ENCODE results near the gene BUD13. TPM values are rescaled to one million over a fixed set of nuclear protein-coding genes. Genes with fewer than 3 reads are reported as not detected.

Gene BUD13
- total RNA-seq, 2 donors from 2014 or later: 8.1 to 8.2 TPM

DNA sequence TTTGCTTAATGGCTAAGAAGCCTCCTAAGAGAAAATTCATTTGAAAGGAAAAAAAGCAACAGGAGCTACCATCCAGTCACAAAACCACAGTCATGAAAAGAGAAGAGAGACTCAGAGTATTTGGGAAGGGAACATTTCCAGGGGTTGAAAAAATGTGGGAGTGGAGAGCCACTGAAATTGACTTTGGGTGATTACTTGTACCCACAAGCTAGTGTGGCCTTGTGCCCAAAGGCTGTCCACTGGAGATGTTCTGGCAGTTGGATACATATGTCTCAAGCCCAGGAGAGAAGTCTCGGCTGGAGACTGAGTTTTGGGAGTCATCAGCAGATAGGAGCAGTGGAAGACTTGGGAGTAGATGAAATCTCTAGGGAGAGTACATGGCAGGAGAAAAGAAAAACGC, 22.1 kb upstream of the BUD13 start:
- no peak for DNase-seq
- intact Hi-C loops (cut with DNase I): loop anchor here (5.0 kb wide), 3 partner anchors 37 to 432 kb away; no protein-coding TSS in a partner anchor

DNA sequence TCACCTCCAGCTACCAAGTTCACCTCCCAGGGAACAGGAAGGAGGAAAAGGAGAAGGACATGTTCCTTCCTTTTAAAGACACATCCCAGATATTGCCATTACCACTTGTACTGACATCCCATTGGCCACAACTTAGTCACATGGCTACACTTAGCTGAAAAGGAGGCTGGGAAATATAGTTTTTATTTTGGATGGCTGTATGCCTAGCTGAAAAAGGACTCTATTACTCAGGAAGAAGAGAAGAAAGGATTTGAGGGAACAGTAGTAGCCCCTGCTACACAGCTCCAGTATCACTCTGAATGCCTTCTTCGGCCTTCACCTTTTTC, 20.9 kb upstream of the BUD13 start:
- DNase-seq (no peak), ATAC-seq (no peak)
- intact Hi-C loops (cut with DNase I): loop anchor here (5.0 kb wide), 3 partner anchors 39 to 434 kb away; no protein-coding TSS in a partner anchor

More for the DNA sequence above, 22.1 kb upstream of the BUD13 start:
- ATAC-seq: no peak

DNA sequence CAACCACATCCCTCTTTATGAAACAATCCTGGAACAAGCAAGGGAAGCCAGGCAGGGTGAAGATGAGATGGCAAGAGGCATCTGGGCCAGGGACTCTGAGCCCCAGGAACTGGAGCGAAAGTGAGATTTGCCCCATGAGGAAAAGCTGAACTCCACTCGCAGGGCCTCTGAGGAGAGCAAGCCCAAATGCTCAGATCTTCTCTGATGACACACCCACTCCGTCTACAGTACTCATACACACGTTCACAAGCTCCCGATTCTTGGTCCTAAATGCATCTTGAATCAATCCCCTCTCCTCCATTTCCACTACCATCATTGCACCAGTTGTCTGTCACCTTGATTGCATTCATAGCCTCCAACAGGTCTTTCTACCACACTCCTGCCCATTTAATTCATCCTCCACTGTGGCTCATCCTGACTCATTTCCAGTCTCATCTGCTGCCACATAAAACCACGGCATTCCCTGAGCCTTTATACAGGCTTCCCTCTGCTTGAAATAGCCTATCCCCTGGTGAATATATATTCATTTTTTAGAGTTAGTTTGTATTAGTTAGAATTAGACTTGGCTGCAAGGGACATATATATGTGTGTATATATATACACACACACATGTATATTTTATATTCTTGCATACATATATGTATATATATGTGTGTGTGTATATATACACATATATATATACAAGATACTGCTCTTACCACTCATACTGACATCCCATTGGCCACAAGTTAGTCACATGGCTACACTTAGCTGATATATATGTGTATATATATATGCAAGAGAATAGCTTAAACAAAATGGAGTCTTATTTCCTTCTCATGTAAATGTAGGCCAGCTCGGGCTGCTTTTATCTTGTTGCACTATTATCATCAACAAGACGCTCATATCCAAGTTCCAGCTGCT, 20.3 kb upstream of the BUD13 start:
- intact Hi-C loops (cut with DNase I): loop anchor here (5.0 kb wide), 3 partner anchors 39 to 434 kb away; no protein-coding TSS in a partner anchor
- DNase-seq: no peak

DNA sequence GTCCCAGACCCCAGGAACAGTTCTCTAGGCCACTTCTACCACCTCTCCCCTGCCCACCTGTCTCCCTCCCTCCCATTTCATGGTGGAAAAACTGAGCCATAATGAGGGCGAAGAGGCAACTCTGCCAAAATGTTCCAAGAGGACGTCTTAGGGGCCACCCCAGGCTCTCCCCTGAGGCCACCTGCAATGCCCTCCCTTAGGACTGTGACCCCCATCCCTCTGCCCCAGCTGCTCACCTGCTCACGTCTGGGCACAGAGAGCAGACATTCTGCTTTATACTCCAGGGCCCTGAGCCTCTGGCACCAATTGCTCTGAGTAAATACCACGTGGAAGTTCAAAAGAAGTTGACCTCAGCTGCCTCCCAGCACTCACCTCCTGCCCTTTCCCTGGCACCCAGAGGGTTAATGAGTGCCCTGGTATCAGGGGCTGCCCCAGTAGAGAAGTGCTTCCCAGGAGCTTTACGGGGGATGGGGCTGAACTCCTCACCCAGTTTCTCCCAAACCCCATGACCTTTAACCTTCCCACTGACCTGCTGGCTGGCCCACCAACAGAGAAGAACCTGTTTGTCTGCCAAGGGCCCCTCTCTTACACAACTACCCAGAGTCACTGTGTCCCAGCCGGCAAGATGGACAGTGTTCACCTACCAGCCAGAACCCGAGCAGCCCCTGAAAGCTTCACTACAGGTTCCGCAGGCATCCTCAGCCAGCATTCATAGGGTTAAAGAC, 19.5 kb upstream of the BUD13 start:
- no peak for DNase-seq
- no peak for ATAC-seq
- intact Hi-C loops (cut with DNase I): loop anchor here (5.0 kb wide), 3 partner anchors 40 to 435 kb away; no protein-coding TSS in a partner anchor

More for the DNA sequence above, 20.3 kb upstream of the BUD13 start:
- no peak for ATAC-seq

DNA sequence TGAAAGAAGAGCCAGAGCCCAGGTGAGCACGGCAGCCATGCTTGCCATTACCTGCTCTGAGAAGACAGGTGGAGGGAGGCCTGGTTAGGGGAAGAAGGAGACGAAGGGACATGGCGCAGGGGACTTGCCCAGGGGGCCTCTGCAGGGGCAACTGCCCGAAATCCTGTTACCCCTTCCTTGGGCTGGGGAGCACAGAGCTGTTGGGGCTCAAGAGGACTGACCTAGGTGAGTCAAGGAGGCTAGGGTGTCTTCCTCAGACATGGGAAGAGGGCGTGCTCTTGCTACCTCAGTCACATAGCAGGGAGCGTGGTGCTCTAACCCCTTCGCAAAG, 19.0 kb upstream of the BUD13 start, which contains the start of gene APOA5:
TSS of gene APOA5 (minus strand) at position 67 of the 331 bp plus-strand sequence. CDS start at position 48, 19 bp downstream.
- intact Hi-C loops (cut with DNase I): loop anchor here (1.0 to 5.0 kb wide), 4 partner anchors 41 to 436 kb away; no protein-coding TSS in a partner anchor
- ATAC-seq (no peak), DNase-seq (no peak)

DNA sequence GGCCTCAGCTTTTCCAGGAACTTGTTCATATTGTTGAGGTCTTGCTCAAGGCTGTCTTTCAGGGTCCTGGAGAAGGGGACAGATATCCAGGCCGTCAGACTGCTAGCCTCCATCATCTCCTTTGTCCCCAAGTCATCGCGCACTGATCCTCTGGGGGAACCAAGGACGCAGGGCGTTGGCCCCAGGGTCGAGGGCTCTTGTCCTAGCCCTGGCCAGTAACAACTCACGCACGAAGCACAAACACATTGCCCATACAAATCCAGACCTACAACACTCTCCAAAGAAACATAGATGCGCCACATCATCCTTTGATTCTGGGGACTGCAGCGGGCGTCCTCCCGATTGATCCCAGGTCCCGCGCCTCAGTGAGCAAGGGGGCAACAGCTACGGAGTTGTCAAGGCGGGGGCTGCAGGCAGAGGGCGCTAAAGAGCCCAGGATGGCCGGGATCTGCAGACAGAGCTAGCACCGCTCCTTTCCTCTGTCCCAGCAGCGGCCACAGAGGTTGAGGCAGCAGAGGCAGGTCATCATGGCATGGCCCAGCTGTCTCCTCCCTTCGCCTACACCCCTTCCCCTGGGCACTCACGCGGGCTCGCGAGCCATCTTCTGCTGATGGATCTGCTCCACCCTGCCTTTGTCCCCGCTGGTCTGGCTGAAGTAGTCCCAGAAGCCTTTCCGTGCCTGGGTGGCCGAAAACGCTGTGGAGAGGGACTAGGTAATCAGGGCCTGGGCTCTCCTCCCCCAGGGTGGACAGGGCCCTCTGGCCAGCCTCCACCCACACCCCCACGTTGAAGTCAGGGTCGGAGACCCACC, 18.4 kb upstream of the BUD13 start:
- DNase-seq: peak; percentile 82
- intact Hi-C loops (cut with DNase I): loop anchor here (1.0 to 5.0 kb wide), 4 partner anchors 41 to 436 kb away; no protein-coding TSS in a partner anchor
- ATAC-seq: peak; percentile 70 to 73

DNA sequence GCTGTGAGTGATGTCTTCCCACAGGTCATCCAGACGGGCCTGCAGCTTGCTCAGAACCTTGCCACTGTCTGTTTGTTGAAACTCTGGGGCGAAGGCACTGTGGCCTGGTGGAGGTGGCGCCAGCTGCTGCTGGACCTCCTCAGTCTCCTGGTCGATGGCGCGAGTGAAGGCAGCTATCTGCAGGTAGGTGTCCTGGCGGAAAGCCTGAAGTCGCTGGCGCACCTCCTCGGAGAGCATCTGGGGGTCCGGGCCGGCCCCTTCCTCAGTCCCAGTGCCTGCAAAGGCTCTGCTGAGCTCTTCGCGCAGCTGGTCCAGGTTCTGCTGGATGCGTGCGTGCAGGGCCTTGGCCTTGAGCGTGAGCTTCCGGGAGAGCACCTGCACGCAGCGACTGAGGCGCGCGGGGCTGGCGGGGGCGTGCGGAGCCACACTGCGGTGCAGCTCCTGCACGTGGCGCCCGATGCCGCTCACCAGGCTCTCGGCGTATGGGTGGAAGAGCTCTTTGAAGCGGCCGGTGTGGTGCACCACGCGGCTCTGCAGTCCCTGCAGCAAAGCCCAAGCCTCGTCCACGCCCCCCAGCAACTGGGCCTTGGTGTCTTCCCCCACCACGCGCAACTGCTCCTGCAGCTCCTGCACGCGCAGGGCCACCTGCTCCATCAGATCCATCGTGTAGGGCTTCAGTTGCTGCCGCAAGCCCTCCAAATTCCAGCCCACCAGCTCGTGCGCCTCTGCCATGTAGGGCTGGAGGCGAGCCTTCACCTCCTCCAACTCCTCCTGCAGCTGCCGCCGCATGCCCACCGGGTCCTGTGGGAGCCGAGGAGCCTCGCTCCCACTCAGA, 17.6 kb upstream of the BUD13 start:
- intact Hi-C loops (cut with DNase I): loop anchor here (1.0 to 5.0 kb wide), 4 partner anchors 42 to 437 kb away; no protein-coding TSS in a partner anchor
- ATAC-seq (no peak), DNase-seq (no peak)

DNA sequence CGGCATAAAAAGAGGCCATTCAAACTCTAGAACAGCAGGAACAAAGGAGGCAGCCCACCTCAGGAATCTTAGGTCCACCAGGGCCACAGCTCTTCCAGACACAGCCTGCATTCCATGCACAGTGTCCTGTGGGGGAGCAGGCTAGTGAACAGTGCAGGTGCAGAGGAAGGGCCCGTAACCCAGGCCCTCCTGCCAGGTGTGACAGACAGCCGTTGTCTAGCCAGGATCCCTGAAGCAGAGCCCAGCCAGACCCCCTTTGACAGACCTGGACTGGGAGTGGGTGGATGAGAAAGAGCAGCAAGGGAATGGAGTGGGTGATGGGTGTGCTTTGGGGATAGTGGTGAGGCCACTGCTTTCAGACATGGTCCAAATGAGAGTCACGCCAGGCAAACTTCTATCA, 16.2 kb upstream of the BUD13 start:
- DNase-seq: no peak
- intact Hi-C loops (cut with DNase I): loop anchor here in 1 of 2 donors (10.0 kb wide), 1 partner anchor 436 kb away; no protein-coding TSS in a partner anchor
- no peak for ATAC-seq

DNA sequence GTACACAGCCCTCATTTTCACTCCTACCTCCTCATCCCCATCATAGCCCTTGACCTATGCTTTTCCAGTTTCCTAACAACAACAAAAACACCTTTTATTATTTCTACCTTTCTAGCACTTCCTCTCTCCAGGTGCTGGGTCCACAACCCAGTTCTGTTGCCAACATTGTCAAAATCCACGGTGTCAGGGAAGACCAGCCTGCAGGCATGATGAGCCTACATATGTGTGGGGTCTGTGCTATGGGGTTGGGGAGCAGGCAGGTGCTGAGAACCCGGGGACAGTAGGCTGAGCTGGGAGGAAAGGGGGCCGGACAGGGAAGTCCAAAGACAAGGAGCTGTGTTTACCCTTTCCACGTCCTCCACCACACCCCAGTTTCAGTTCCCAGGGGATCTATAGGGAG, 15.7 kb upstream of the BUD13 start:
- ATAC-seq (no peak), DNase-seq (no peak)
- intact Hi-C loops (cut with DNase I): loop anchor here in 1 of 2 donors (10.0 kb wide), 1 partner anchor 436 kb away; no protein-coding TSS in a partner anchor

DNA sequence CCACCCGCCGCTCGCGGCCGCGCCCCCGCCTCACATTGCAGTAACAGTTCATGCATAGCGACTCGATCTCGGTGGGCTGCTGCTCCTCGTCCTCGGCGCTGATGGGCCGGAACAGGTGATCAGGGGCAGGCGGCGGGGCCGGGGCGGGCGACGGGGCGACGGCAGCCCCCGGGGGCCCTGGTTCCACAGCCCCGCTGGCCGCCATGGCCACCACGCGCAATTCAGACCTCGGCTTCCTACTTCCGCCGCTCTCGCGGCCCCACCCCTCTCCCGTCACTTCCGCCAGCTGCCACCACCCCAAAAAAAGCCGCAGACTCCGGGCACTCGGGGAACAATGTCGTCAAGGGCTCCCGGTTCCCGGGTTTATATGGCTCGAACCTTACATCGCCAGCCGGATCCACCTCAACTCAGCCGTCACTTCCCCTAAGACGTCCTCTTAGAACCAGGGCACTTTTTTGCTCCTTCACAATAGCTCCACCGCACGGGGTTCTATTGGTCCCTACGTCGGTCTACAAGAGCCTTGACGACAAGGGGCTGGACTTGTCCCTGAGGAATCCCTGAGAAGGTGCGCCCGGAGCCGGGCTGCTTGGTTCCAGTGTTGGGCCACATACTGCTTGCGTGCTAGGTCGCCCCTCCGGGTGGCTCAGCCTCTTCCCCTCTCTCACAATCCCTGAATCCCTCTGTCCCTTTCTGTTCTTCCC, 15.1 kb upstream of the BUD13 start, which contains the start of gene ZPR1:
TSS of gene ZPR1 (minus strand) at position 238 of the 701 bp plus-strand sequence. CDS start at position 205, 33 bp downstream.
- intact Hi-C loops (cut with DNase I): loop anchor here in 1 of 2 donors (10.0 kb wide), 1 partner anchor 437 kb away; no protein-coding TSS in a partner anchor
- DNase-seq (peak; percentile 88), ATAC-seq (peak; percentile 88 to 91)

DNA sequence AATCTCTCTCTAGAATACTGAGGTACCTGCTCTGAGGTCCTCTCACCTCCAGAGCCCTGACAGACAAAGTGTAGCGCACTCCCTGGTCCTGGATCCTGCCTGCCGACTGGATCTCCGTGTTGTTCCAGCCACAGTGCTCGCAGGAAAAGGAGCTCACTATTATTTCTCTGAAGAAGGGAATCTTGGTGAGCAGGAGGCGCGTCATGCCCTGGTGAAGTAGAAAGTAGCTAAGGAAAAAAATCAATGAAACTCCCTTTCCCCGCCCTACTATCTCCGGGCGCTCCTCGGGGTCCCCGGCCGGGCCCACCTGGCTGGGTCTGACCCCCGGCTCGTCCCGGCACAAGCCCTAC, 14.6 kb upstream of the BUD13 start:
- ATAC-seq: peak in 1 of 2 donors; percentile 11
- intact Hi-C loops (cut with DNase I): loop anchor here in 1 of 2 donors (10.0 kb wide), 1 partner anchor 437 kb away; no protein-coding TSS in a partner anchor
- DNase-seq: no peak

DNA sequence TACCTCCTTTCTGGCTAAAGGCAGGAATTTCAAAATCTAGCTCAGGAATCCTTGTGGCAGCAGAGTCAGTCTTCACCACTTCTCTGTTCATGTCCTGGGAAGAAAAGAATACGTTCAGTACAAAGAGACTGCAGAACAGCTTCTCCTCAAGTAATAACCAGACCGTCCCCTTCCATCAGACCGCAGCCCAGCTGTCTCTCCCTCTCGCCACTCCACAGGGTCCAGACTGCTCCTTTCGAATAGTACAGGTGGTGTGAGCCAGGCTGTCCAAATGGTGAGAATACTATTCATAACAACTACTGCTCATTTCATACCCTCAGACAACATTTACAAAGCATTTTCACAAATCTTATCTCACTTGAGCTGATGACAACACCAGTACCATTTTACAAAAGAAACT, 14.2 kb upstream of the BUD13 start:
- DNase-seq (no peak), ATAC-seq (no peak)
- intact Hi-C loops (cut with DNase I): loop anchor here in 1 of 2 donors (10.0 kb wide), 1 partner anchor 438 kb away; no protein-coding TSS in a partner anchor

DNA sequence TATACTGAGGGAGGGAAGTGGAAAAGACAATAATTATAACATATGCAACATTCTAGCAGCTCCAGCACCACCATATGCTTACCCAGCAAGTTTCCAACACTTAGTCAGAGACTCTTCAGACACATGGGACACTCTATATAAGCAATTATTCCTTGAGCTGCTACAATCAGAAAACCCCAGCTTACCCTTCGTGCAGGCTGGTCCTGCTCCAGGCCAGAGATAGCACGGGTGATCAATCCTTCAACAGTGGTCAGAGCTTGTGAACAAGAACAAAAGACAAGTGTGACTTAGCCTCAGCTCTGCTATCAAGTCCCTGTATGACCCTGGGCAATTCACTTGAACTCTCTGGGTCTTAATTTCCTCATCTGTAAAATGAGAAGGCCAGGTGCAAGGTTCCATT, 13.5 kb upstream of the BUD13 start:
- DNase-seq: no peak
- ATAC-seq: no peak
- intact Hi-C loops (cut with DNase I): loop anchor here in 1 of 2 donors (10.0 kb wide), 1 partner anchor 438 kb away; no protein-coding TSS in a partner anchor

DNA sequence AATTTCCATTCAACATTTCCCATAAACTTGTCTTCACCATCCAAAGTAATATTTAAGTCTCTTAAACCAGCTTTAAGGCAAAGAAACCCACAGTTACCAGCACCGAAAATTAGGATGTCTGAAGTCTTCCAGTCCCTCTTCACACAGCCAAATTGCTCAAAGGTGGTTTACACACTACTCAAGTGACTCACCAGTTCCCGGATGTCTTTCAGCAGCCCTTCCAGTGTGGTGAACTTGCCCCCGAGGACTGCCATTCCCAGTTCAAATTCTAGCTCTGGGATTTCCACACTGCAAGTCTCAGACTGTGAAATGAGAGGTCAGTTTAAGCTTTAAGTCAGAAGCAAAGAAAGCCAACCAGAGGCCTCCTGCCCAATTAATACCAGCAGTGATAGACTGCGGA, 9.9 kb upstream of the BUD13 start:
- intact Hi-C loops (cut with DNase I): loop anchor here in 1 of 2 donors (10.0 kb wide), 1 partner anchor 442 kb away; no protein-coding TSS in a partner anchor
- no peak for DNase-seq
- no peak for ATAC-seq

DNA sequence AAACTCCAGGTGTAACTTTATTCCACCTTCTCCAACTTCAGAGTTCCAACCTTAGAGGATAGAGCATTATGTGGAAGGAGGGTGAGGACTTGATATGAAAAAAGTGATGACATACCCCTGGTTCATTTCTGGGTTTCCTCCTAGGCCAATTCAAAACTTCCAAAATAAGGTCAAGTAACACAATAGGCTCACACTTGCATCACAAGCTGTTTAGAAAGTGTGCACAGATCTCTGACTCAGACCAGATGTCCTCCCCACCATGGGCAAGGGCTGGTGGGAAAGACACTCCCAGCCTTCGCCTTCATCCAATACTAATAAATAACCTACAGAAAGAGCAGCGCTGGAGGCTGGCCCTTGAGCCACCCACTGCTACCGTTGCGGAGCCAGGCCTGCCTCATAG, 5.8 kb upstream of the BUD13 start:
- DNase-seq (no peak), ATAC-seq (no peak)
- intact Hi-C loops (cut with DNase I): no loop called here

DNA sequence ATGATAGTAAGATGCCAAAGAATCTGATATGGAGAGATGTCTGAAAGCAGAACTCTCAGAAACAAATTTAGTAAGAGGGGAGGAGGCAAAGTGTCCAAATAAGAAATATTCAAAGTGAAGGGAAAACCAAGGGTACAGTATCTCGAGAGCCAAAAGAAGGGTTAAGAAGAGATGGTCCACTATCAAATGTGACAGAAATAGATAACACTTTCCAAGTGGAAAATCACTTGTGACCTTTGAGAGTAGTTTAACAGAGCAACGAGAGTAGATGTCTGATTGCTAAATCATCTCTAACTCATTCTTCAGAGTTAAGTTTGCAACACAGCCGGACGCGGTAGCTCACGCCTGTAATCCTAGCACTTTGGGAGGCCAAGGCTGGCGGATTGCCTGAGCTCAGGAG, 4.3 kb upstream of the BUD13 start:
- DNase-seq (no peak), ATAC-seq (no peak)
- intact Hi-C loops (cut with DNase I): no loop called here

DNA sequence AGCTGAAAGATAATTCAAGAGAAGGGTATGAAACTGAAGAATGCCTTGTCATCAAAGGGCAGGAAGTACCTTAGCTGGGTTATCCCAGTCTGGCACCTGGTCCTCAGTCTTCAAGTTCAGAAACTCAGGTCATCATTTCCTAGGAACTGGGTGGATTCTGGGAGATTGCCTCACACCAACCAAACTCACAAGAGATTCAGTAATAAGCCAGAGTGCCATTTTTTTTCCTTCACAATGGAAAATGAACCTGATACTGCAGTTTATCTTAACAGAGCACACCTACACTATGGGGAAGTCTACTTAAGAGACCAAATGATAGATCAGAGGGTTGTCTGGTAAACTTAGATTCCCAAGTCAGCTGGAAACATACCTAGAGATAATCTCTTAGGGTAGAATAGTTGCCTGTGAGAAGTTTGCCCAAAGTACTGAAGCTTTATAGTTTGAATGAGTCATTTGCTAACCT, 3.8 kb upstream of the BUD13 start:
- intact Hi-C loops (cut with DNase I): no loop called here
- no peak for ATAC-seq
- DNase-seq: no peak
